WTC11 (cell line): ENCODE results near the gene RAD54L2.

Experiments used
- CBFB ChIP-seq: sonication (generic); formaldehyde crosslinking; IDR thresholded peaks from 2 replicates; pipeline ENCODE4 v1.8.1; 2022; ENCODE audit warnings: mild to moderate bottlenecking, low read depth, missing genetic modification reagents
- CREB1 ChIP-seq: sonication (generic); formaldehyde crosslinking; IDR thresholded peaks from 2 replicates; pipeline ENCODE4 v1.8.0; 2023; ENCODE audit warnings: mild to moderate bottlenecking, missing genetic modification reagents
- CREM ChIP-seq: sonication (generic); formaldehyde crosslinking; IDR thresholded peaks from 2 replicates; pipeline ENCODE4 v1.8.1; 2022; ENCODE audit warnings: mild to moderate bottlenecking, missing genetic modification reagents, moderate library complexity
- ESRRA ChIP-seq: sonication (generic); formaldehyde crosslinking; IDR thresholded peaks from 2 replicates; pipeline ENCODE4 v1.8.1; 2022; ENCODE audit warnings: mild to moderate bottlenecking, missing genetic modification reagents, borderline replicate concordance
- NR2C2 ChIP-seq: sonication (generic); formaldehyde crosslinking; IDR thresholded peaks from 2 replicates; pipeline ENCODE4 v1.8.0; 2022; ENCODE audit warnings: mild to moderate bottlenecking, missing genetic modification reagents
- ZNF671 ChIP-seq: fragments of 250-450 bp; sonication (Bioruptor Pico); IDR thresholded peaks from 2 replicates; pipeline ENCODE4 v1.8.0; 2021; ENCODE audit warnings: mild to moderate bottlenecking
- TF ChIP-seq, protein P1 (sequence below): sonication (generic); formaldehyde crosslinking; IDR thresholded peaks from 2 replicates; pipeline ENCODE4 v1.8.1; 2023; ENCODE audit warnings: mild to moderate bottlenecking, missing genetic modification reagents, moderate library complexity
- TF ChIP-seq, protein P2 (sequence below): fragments of 250-450 bp; sonication (Bioruptor Pico); IDR thresholded peaks from 2 replicates; pipeline ENCODE4 v2.1.2; 2022; ENCODE audit warnings: mild to moderate bottlenecking, moderate library complexity
- TF ChIP-seq, protein P3 (sequence below): fragments of 200-600 bp; IDR thresholded peaks from 2 replicates; pipeline ENCODE4 v1.8.0; 2022; ENCODE audit warnings: antibody characterized with exemption
- TF ChIP-seq, protein P4 (sequence below): sonication (generic); formaldehyde crosslinking; IDR thresholded peaks from 2 replicates; pipeline ENCODE4 v1.8.1; 2022; ENCODE audit warnings: low read depth, missing genetic modification reagents, borderline replicate concordance
- TF ChIP-seq, protein P5 (sequence below): sonication (generic); formaldehyde crosslinking; IDR thresholded peaks from 2 replicates; pipeline ENCODE4 v1.8.1; 2022; ENCODE audit warnings: mild to moderate bottlenecking, missing genetic modification reagents, moderate library complexity, borderline replicate concordance
- TF ChIP-seq, protein P6 (sequence below): sonication (generic); formaldehyde crosslinking; IDR thresholded peaks from 2 replicates; pipeline ENCODE4 v1.8.1; 2023; ENCODE audit warnings: mild to moderate bottlenecking, missing genetic modification reagents
- TF ChIP-seq, protein P7 (sequence below): sonication (generic); formaldehyde crosslinking; IDR thresholded peaks from 2 replicates; pipeline ENCODE4 v1.8.1; 2022; ENCODE audit warnings: low read depth, mild to moderate bottlenecking, moderate library complexity, missing genetic modification reagents, borderline replicate concordance

DNA sequence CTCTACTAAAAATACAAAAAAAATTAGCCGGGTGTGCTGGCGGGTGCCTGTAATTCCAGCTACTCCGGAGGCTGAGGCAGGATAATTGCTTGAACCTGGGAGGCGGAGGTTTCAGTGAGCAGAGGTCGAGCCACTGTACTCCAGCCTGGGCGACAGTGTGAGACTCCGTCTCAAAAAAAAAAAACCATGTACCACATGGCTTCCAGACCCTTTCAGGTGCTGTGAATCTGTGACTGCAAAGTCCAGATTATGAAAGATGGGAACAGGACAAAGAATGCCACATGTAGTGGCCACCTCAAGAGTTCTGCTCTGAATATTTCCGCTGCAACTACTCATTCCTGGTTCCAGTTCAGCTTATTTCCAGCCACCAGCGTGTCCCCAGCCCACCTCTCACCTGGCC is 30.3 kb upstream of the RAD54L2 start:
- TF ChIP-seq, protein P1, sequence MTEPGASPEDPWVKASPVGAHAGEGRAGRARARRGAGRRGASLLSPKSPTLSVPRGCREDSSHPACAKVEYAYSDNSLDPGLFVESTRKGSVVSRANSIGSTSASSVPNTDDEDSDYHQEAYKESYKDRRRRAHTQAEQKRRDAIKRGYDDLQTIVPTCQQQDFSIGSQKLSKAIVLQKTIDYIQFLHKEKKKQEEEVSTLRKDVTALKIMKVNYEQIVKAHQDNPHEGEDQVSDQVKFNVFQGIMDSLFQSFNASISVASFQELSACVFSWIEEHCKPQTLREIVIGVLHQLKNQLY (CRISPR knock-in tag): no peak
- TF ChIP-seq ZNF671 (CRISPR knock-in tag): no peak
- TF ChIP-seq CREM (CRISPR knock-in tag): no peak
- TF ChIP-seq, protein P2, sequence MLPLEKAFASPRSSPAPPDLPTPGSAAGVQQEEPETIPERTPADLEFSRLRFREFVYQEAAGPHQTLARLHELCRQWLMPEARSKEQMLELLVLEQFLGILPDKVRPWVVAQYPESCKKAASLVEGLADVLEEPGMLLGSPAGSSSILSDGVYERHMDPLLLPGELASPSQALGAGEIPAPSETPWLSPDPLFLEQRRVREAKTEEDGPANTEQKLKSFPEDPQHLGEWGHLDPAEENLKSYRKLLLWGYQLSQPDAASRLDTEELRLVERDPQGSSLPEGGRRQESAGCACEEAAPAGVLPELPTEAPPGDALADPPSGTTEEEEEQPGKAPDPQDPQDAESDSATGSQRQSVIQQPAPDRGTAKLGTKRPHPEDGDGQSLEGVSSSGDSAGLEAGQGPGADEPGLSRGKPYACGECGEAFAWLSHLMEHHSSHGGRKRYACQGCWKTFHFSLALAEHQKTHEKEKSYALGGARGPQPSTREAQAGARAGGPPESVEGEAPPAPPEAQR (CRISPR knock-in tag): no peak
- TF ChIP-seq CBFB (CRISPR knock-in tag): no peak
- TF ChIP-seq, protein P3, sequence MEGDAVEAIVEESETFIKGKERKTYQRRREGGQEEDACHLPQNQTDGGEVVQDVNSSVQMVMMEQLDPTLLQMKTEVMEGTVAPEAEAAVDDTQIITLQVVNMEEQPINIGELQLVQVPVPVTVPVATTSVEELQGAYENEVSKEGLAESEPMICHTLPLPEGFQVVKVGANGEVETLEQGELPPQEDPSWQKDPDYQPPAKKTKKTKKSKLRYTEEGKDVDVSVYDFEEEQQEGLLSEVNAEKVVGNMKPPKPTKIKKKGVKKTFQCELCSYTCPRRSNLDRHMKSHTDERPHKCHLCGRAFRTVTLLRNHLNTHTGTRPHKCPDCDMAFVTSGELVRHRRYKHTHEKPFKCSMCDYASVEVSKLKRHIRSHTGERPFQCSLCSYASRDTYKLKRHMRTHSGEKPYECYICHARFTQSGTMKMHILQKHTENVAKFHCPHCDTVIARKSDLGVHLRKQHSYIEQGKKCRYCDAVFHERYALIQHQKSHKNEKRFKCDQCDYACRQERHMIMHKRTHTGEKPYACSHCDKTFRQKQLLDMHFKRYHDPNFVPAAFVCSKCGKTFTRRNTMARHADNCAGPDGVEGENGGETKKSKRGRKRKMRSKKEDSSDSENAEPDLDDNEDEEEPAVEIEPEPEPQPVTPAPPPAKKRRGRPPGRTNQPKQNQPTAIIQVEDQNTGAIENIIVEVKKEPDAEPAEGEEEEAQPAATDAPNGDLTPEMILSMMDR: no peak
- no peak for TF ChIP-seq CREB1 (CRISPR knock-in tag)
- no peak for TF ChIP-seq NR2C2
- TF ChIP-seq, protein P4, sequence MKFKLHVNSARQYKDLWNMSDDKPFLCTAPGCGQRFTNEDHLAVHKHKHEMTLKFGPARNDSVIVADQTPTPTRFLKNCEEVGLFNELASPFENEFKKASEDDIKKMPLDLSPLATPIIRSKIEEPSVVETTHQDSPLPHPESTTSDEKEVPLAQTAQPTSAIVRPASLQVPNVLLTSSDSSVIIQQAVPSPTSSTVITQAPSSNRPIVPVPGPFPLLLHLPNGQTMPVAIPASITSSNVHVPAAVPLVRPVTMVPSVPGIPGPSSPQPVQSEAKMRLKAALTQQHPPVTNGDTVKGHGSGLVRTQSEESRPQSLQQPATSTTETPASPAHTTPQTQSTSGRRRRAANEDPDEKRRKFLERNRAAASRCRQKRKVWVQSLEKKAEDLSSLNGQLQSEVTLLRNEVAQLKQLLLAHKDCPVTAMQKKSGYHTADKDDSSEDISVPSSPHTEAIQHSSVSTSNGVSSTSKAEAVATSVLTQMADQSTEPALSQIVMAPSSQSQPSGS (CRISPR knock-in tag): no peak
- TF ChIP-seq, protein P5, sequence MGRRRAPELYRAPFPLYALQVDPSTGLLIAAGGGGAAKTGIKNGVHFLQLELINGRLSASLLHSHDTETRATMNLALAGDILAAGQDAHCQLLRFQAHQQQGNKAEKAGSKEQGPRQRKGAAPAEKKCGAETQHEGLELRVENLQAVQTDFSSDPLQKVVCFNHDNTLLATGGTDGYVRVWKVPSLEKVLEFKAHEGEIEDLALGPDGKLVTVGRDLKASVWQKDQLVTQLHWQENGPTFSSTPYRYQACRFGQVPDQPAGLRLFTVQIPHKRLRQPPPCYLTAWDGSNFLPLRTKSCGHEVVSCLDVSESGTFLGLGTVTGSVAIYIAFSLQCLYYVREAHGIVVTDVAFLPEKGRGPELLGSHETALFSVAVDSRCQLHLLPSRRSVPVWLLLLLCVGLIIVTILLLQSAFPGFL (CRISPR knock-in tag): no peak
- TF ChIP-seq, protein P6, sequence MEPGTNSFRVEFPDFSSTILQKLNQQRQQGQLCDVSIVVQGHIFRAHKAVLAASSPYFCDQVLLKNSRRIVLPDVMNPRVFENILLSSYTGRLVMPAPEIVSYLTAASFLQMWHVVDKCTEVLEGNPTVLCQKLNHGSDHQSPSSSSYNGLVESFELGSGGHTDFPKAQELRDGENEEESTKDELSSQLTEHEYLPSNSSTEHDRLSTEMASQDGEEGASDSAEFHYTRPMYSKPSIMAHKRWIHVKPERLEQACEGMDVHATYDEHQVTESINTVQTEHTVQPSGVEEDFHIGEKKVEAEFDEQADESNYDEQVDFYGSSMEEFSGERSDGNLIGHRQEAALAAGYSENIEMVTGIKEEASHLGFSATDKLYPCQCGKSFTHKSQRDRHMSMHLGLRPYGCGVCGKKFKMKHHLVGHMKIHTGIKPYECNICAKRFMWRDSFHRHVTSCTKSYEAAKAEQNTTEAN (CRISPR knock-in tag): no peak
- no peak for TF ChIP-seq ESRRA (CRISPR knock-in tag)
- TF ChIP-seq, protein P7, sequence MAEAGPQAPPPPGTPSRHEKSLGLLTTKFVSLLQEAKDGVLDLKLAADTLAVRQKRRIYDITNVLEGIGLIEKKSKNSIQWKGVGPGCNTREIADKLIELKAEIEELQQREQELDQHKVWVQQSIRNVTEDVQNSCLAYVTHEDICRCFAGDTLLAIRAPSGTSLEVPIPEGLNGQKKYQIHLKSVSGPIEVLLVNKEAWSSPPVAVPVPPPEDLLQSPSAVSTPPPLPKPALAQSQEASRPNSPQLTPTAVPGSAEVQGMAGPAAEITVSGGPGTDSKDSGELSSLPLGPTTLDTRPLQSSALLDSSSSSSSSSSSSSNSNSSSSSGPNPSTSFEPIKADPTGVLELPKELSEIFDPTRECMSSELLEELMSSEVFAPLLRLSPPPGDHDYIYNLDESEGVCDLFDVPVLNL (CRISPR knock-in tag): no peak
